H1 (cell line): ENCODE results near the gene SESN1.
"Not testable (repeated sequence)": the region's sequence is repeated elsewhere in the genome, so short reads cannot be mapped to it uniquely, and the experiment has no call there.

ENCODE experiments used
- BCL11A ChIP-seq, 2 experiments: IDR thresholded peaks; one replicate each; pipeline ENCODE4 v1.6.1; 2011; ENCODE audit warnings: low read depth in 2 of 2, low read length in 2 of 2, mild to moderate bottlenecking in 2 of 2
- EP300 ChIP-seq, 2 experiments: IDR thresholded peaks; 1 replicate in 1 of 2; 2 replicates in 1 of 2; pipeline ENCODE4 v1.6.1; 2011 to 2012; ENCODE audit warnings: low read depth in 2 of 2, low read length in 2 of 2, mild to moderate bottlenecking in 2 of 2, borderline replicate concordance in 1 of 2, inconsistent platforms in 1 of 2, moderate library complexity in 1 of 2
- EZH2 ChIP-seq: fragments of 200-600 bp; sonication (generic); IDR thresholded peaks from 2 replicates; pipeline ENCODE4 v1.7.1; 2012; ENCODE audit warnings: low read depth, mild to moderate bottlenecking, moderate library complexity, low read length, inconsistent platforms; ENCODE audit not compliant: severe bottlenecking
- POLR2AphosphoS5 ChIP-seq: IDR thresholded peaks from 2 replicates; pipeline ENCODE4 v1.6.1; 2011; ENCODE audit warnings: low read depth, low read length
- RXRA ChIP-seq: IDR thresholded peaks from 2 replicates; pipeline ENCODE4 v1.6.1; 2011; ENCODE audit warnings: low read depth, mild to moderate bottlenecking, low read length, moderate library complexity; ENCODE audit not compliant: insufficient read depth
- SIN3A ChIP-seq, 2 experiments: IDR thresholded peaks in 1 of 2; conservative IDR thresholded peaks in 1 of 2; 2 replicates each; pipeline ENCODE4 v1.6.1; 2011 to 2012; ENCODE audit warnings: low read length in 2 of 2, improper control_type of control experiment in 1 of 2, low read depth in 1 of 2, mild to moderate bottlenecking in 1 of 2
- TAF1 ChIP-seq: IDR thresholded peaks from 2 replicates; pipeline ENCODE4 v1.6.1; 2011; ENCODE audit warnings: mild to moderate bottlenecking, low read depth, low read length
- TF ChIP-seq, protein P1 (sequence below), 3 experiments: IDR thresholded peaks; 1 replicate in 2 of 3; 2 replicates in 1 of 3; pipeline versions ENCODE4 v1.5.1 to v1.6.1; 2011; ENCODE audit warnings: low read length in 3 of 3, mild to moderate bottlenecking in 3 of 3, inconsistent platforms in 2 of 3, low read depth in 1 of 3, moderate library complexity in 1 of 3; ENCODE audit not compliant: insufficient read depth in 1 of 3; ENCODE audit errors: control extremely low read depth in 1 of 3

DNA sequence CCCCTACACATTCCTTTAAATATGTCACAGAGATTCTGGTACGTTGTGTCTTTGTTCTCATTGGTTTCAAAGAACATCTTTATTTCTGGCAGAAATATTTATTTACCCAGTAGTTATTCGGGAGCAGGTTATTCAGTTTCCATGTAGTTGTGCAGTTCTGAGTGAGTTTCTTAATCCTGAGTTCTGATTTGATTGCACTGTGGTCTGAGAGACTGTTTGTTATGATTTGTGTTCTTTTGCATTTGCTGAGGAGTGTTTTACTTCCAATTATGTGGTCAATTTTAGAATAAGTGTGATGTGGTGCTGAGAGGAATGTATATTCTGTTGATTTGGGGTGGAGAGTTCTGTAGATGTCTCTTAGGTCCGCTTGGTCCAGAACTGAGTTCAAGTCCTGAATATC is 18.0 kb upstream of the SESN1 start:
- TF ChIP-seq POLR2AphosphoS5; TAF1; EZH2; SIN3A (conservative IDR thresholded peaks at IDR 0.05 in 1 of 2, IDR thresholded peaks at IDR 0.05 in 1 of 2; ENCODE audit: low read depth in 1 of 2, low read length in 2 of 2); RXRA; EP300 (IDR thresholded peaks at IDR 0.05; ENCODE audit: borderline replicate concordance in 1 of 2, low read depth in 2 of 2, low read length in 2 of 2); BCL11A (IDR thresholded peaks at IDR 0.05; ENCODE audit: low read depth in 2 of 2, low read length in 2 of 2): not testable (repeated sequence)
- TF ChIP-seq, protein P1, sequence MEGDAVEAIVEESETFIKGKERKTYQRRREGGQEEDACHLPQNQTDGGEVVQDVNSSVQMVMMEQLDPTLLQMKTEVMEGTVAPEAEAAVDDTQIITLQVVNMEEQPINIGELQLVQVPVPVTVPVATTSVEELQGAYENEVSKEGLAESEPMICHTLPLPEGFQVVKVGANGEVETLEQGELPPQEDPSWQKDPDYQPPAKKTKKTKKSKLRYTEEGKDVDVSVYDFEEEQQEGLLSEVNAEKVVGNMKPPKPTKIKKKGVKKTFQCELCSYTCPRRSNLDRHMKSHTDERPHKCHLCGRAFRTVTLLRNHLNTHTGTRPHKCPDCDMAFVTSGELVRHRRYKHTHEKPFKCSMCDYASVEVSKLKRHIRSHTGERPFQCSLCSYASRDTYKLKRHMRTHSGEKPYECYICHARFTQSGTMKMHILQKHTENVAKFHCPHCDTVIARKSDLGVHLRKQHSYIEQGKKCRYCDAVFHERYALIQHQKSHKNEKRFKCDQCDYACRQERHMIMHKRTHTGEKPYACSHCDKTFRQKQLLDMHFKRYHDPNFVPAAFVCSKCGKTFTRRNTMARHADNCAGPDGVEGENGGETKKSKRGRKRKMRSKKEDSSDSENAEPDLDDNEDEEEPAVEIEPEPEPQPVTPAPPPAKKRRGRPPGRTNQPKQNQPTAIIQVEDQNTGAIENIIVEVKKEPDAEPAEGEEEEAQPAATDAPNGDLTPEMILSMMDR (IDR thresholded peaks at IDR 0.05; ENCODE audit: control extremely low read depth in 1 of 3, insufficient read depth in 1 of 3, low read depth in 1 of 3, low read length in 3 of 3), result not testable (repeated sequence)
